NCI-H1417 (cell line): ENCODE data around the gene DIAPH2.

Experiments used
- DNase-seq, 3 experiments: peaks; one replicate each; lab custom pipeline; 2025; lab: John Stamatoyannopoulos, UW

The DIAPH2 gene

GRCh38 chrX:97168646-97169045 lies 484.0 kb downstream of the DIAPH2 start:
- DNase-seq, result no peak

- DNase-seq, result no peak
These were observed 490.5 kb downstream of the DIAPH2 start for GRCh38 chrX:97175147-97175546.

GRCh38 chrX:97189668-97190067 lies 505.0 kb downstream of the DIAPH2 start:
- peak in 2 of 3 experiments; percentile 3 to 73 for DNase-seq

GRCh38 chrX:97199501-97199900 lies 514.9 kb downstream of the DIAPH2 start:
- no peak for DNase-seq

GRCh38 chrX:97200454-97200853 lies 515.8 kb downstream of the DIAPH2 start:
- DNase-seq, result no peak

- no peak for DNase-seq
These were observed 525.9 kb downstream of the DIAPH2 start for GRCh38 chrX:97210501-97210900.

GRCh38 chrX:97211070-97211469 lies 526.4 kb downstream of the DIAPH2 start:
- DNase-seq, result no peak

GRCh38 chrX:97215186-97215585 lies 530.5 kb downstream of the DIAPH2 start:
- DNase-seq, result no peak

- DNase-seq, result peak in 1 of 3 experiments; percentile 32
These were observed 539.5 kb downstream of the DIAPH2 start for GRCh38 chrX:97224148-97224547.

- peak in 1 of 3 experiments; percentile 43 for DNase-seq
These were observed 544.7 kb downstream of the DIAPH2 start for GRCh38 chrX:97229318-97229717.

GRCh38 chrX:97230948-97231347 lies 546.3 kb downstream of the DIAPH2 start:
- no peak for DNase-seq

- no peak for DNase-seq
These were observed 549.9 kb downstream of the DIAPH2 start for GRCh38 chrX:97234471-97235081.

GRCh38 chrX:97238632-97239031 lies 554.0 kb downstream of the DIAPH2 start:
- DNase-seq, result no peak

GRCh38 chrX:97252111-97252510 lies 567.5 kb downstream of the DIAPH2 start:
- DNase-seq, result no peak

- no peak for DNase-seq
These were observed 576.0 kb downstream of the DIAPH2 start for GRCh38 chrX:97260679-97261078.

- no peak for DNase-seq
These were observed 581.9 kb downstream of the DIAPH2 start for GRCh38 chrX:97266406-97267121.

GRCh38 chrX:97267396-97268181 lies 582.9 kb downstream of the DIAPH2 start:
- peak in 1 of 3 experiments; percentile 29 for DNase-seq

GRCh38 chrX:97268182-97268680 lies 583.6 kb downstream of the DIAPH2 start:
- DNase-seq, result no peak

GRCh38 chrX:97284531-97284930 lies 599.9 kb downstream of the DIAPH2 start:
- no peak for DNase-seq

- DNase-seq, result no peak
These were observed 605.6 kb downstream of the DIAPH2 start for GRCh38 chrX:97290199-97290598.

- no peak for DNase-seq
These were observed 609.4 kb downstream of the DIAPH2 start for GRCh38 chrX:97294041-97294440.

GRCh38 chrX:97295954-97296353 lies 611.3 kb downstream of the DIAPH2 start:
- no peak for DNase-seq
